HepG2 (cell line): ENCODE measurements around the gene NKD1. TPM values are rescaled to one million over a fixed set of nuclear protein-coding genes. Genes with fewer than 3 reads are reported as not detected.

Experiments
- ARID4A ChIP-seq: sonication (generic); formaldehyde crosslinking; IDR thresholded peaks from 2 replicates; pipeline ENCODE4 v1.5.0; 2020; ENCODE audit warnings: mild to moderate bottlenecking, missing genetic modification reagents, borderline replicate concordance
- ATF1 ChIP-seq: IDR thresholded peaks from 2 replicates; pipeline ENCODE4 v1.6.1; 2016; ENCODE audit warnings: mild to moderate bottlenecking, control low read depth
- FIP1L1 ChIP-seq: fragments of 200-400 bp; formaldehyde crosslinking; IDR thresholded peaks from 2 replicates; pipeline ENCODE4 v1.6.1; 2018; ENCODE audit warnings: low read depth, mild to moderate bottlenecking, low read length, moderate library complexity, borderline replicate concordance; ENCODE audit not compliant: insufficient read depth
- HINFP ChIP-seq: sonication (generic); formaldehyde crosslinking; IDR thresholded peaks from 2 replicates; pipeline ENCODE4 v1.4.0; 2020; ENCODE audit warnings: low read depth, mild to moderate bottlenecking, missing genetic modification reagents
- MXD3 ChIP-seq: IDR thresholded peaks from 2 replicates; pipeline ENCODE4 v1.6.1; 2016; ENCODE audit warnings: mild to moderate bottlenecking, missing biosample characterization, missing genetic modification reagents
- RBM39 ChIP-seq: fragments of 200-400 bp; formaldehyde crosslinking; IDR thresholded peaks from one replicate; pipeline ENCODE4 v1.6.1; 2018; ENCODE audit warnings: antibody characterized with exemption, mild to moderate bottlenecking, low read depth, low read length; ENCODE audit not compliant: poor library complexity, severe bottlenecking
- RNF2 ChIP-seq: fragments of 450-650 bp; conservative IDR thresholded peaks from 2 replicates; pipeline ENCODE4 v1.6.1; 2016; ENCODE audit warnings: low read depth
- TFE3 ChIP-seq: IDR thresholded peaks from 2 replicates; pipeline ENCODE4 v1.6.1; 2016
- ZFP36L2 ChIP-seq: sonication (generic); formaldehyde crosslinking; IDR thresholded peaks from 2 replicates; pipeline ENCODE4 v1.4.0; 2020; ENCODE audit warnings: missing genetic modification reagents
- ZFP62 ChIP-seq: sonication (generic); formaldehyde crosslinking; IDR thresholded peaks from 2 replicates; pipeline ENCODE4 v1.4.0; 2020; ENCODE audit warnings: missing genetic modification reagents
- ZNF121 ChIP-seq: sonication (generic); formaldehyde crosslinking; IDR thresholded peaks from 2 replicates; pipeline ENCODE4 v1.5.0; 2020; ENCODE audit warnings: mild to moderate bottlenecking, missing genetic modification reagents
- ZNF138 ChIP-seq: sonication (generic); formaldehyde crosslinking; IDR thresholded peaks from 2 replicates; pipeline ENCODE4 v1.5.0; 2020; ENCODE audit warnings: mild to moderate bottlenecking, low read depth, missing genetic modification reagents
- ZNF224 ChIP-seq: sonication (generic); formaldehyde crosslinking; IDR thresholded peaks from 2 replicates; pipeline ENCODE4 v1.5.0; 2020; ENCODE audit warnings: mild to moderate bottlenecking, missing genetic modification reagents
- ZNF230 ChIP-seq: sonication (generic); formaldehyde crosslinking; IDR thresholded peaks from 2 replicates; pipeline ENCODE4 v1.4.0; 2020; ENCODE audit warnings: mild to moderate bottlenecking, missing genetic modification reagents
- ZNF263 ChIP-seq: sonication (generic); formaldehyde crosslinking; IDR thresholded peaks from 2 replicates; pipeline ENCODE4 v1.4.0; 2020; ENCODE audit warnings: missing genetic modification reagents
- ZNF350 ChIP-seq: sonication (generic); formaldehyde crosslinking; IDR thresholded peaks from 2 replicates; pipeline ENCODE4 v1.4.0; 2020; ENCODE audit warnings: mild to moderate bottlenecking, low read depth, missing genetic modification reagents, borderline replicate concordance
- ZNF446 ChIP-seq: sonication (generic); formaldehyde crosslinking; IDR thresholded peaks from 2 replicates; pipeline ENCODE4 v1.5.0; 2020; ENCODE audit warnings: mild to moderate bottlenecking, missing genetic modification reagents
- ZNF552 ChIP-seq: sonication (generic); formaldehyde crosslinking; IDR thresholded peaks from 2 replicates; pipeline ENCODE4 v1.9.0; 2022; ENCODE audit warnings: missing genetic modification reagents, mild to moderate bottlenecking, borderline replicate concordance
- ZNF777 ChIP-seq: sonication (generic); formaldehyde crosslinking; IDR thresholded peaks from 2 replicates; pipeline ENCODE4 v1.4.0; 2020; ENCODE audit warnings: missing genetic modification reagents
- ZNF816 ChIP-seq: sonication (generic); formaldehyde crosslinking; IDR thresholded peaks from 2 replicates; pipeline ENCODE4 v1.8.0; 2022; ENCODE audit warnings: missing genetic modification reagents, mild to moderate bottlenecking, borderline replicate concordance
- polyA plus RNA-seq, 8 experiments: library from polyadenylated mRNA; depleted of rRNA in 3 of 8; stranded (reverse) in 7 of 8; unstranded in 1 of 8; fragments of >200 nt; fragmentation: Illumina TruSeq in 4 of 8; extraction: Trizol in 4 of 8; gene quantifications; 2 replicates each; pipeline versions ENCODE4 v1.2.1 to v1.2.3, GENCODE V29; 2011 to 2016; ENCODE audit warnings: low read depth in 4 of 8, missing spikeins in 1 of 8, mixed read lengths in 1 of 8; ENCODE audit not compliant: insufficient read depth in 1 of 8
- total RNA-seq, 5 experiments: library from RNA; depleted of rRNA; stranded (reverse); fragments of >200 nt; fragmentation: Illumina TruSeq; extraction: Trizol; gene quantifications; 2 replicates each; pipeline ENCODE4 v1.2.3, GENCODE V29; 2016; ENCODE audit warnings: low read depth in 1 of 5
- TF ChIP-seq, protein P1 (sequence below): sonication (generic); formaldehyde crosslinking; IDR thresholded peaks from 2 replicates; pipeline ENCODE4 v1.8.1; 2023; ENCODE audit warnings: mild to moderate bottlenecking, moderate library complexity, missing genetic modification reagents

Gene NKD1
- total and polyA plus RNA-seq, 2 of the 13 experiments (the other 11 are each of a cell fraction or from before 2014, with no cell fraction given), result 70.4 to 121 TPM

GRCh38 chr16:50520451-50521245 lies 27.5 kb upstream of the NKD1 start (continued):
- TF ChIP-seq TFE3 (peak; percentile 89), ZNF230 (CRISPR knock-in tag) (no peak), ZNF350 (CRISPR knock-in tag) (peak; percentile 92), ZNF263 (peak; percentile 97), ZNF138 (CRISPR knock-in tag) (no peak), ZNF552 (no peak), RNF2 (no peak), HINFP (peak; percentile 80; the same call in 1 of the 2 replicates), MXD3 (CRISPR knock-in tag) (no peak), ATF1 (peak; percentile 44; the same call in 1 of the 2 replicates), ZNF446 (CRISPR knock-in tag) (no peak), ZNF816 (CRISPR knock-in tag) (no peak), FIP1L1 (0 out of 2 replicates have a peak, but pooled peaks have one; percentile 40), RBM39 (peak; percentile 61), ZNF224 (CRISPR knock-in tag) (no peak), ZNF777 (no peak), ARID4A (peak; percentile 49; the same call in 1 of the 2 replicates), ZFP36L2 (CRISPR knock-in tag) (no peak), ZNF121 (no peak), ZFP62 (CRISPR knock-in tag) (no peak)
- TF ChIP-seq, protein P1, sequence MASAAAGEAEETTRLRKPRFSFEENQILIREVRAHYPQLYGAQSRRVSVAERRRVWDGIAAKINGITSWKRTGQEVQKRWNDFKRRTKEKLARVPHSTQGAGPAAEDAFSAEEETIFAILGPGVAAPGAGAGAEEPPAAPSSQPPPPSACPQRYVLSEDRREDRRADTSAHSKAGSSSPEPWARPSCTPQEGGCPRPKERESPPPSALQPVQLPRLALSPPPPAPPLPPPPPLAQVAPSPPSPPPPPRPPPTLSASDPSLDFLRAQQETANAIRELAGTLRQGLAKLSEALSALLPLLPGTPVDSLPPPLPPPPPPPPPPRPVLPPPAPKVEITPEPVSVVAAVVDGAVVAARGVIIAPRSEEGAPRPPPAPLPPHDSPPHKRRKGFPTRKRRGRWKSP (CRISPR knock-in tag), result peak; percentile 25; the same call in 1 of the 2 replicates
